ENCODE results near the gene ACTL10.

DNA sequence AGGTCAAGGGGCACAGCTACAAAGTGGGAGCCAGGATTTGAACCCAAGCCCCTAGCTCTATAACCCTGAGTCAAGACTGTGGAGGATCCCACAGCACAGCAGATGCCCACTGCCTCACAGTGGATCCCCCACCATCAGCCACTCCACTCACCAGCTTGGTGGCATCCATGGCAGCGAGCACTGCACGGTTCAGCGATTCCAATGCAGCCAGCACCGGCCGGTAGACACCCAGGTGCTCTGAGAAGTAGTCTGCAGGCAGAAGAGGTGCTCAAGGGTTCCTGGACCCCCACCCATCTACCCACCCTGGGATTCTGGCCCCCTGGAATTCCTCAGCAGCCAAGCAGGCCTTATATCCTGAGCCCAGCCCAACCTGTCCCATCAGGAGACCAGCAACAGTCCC, 2.5 kb downstream of the ACTL10 start:
- TF ChIP-seq, protein P1, sequence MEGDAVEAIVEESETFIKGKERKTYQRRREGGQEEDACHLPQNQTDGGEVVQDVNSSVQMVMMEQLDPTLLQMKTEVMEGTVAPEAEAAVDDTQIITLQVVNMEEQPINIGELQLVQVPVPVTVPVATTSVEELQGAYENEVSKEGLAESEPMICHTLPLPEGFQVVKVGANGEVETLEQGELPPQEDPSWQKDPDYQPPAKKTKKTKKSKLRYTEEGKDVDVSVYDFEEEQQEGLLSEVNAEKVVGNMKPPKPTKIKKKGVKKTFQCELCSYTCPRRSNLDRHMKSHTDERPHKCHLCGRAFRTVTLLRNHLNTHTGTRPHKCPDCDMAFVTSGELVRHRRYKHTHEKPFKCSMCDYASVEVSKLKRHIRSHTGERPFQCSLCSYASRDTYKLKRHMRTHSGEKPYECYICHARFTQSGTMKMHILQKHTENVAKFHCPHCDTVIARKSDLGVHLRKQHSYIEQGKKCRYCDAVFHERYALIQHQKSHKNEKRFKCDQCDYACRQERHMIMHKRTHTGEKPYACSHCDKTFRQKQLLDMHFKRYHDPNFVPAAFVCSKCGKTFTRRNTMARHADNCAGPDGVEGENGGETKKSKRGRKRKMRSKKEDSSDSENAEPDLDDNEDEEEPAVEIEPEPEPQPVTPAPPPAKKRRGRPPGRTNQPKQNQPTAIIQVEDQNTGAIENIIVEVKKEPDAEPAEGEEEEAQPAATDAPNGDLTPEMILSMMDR (IDR thresholded peaks at IDR 0.05) = no peak
- TF ChIP-seq POLR2A (IDR thresholded peaks at IDR 0.05) = no peak
